Right cardiac atrium (tissue), 5 donors: ENCODE measurements around the gene ZNF74. TPM values are rescaled to one million over a fixed set of nuclear protein-coding genes. Genes with fewer than 3 reads are reported as not detected.
"Not testable (repeated sequence)": the region's sequence is repeated elsewhere in the genome, so short reads cannot be mapped to it uniquely, and the experiment has no call there.

Experiments
- ATAC-seq, 2 donors: fragments of 200-7000 bp; cut with Tn5 transposase; one replicate each; pipeline versions ENCODE4 v1.8.0 to v1.9.1; 2020; ENCODE audit warnings: moderate library complexity in 2 of 2, mild to moderate bottlenecking in 1 of 2
- DNase-seq, 3 donors: peaks; one replicate each; pipeline ENCODE4 v3.0.0-alpha.2; 2020
- H3K27ac ChIP-seq: one replicate; pipeline ENCODE4 v1.5.1; 2013; ENCODE audit warnings: mild to moderate bottlenecking, low read length, control low read depth, moderate library complexity
- H3K27me3 ChIP-seq: one replicate; pipeline ENCODE4 v1.6.1; 2013; ENCODE audit not compliant: control insufficient read depth, insufficient read depth
- H3K4me1 ChIP-seq: one replicate; pipeline ENCODE4 v1.6.1; 2013; ENCODE audit warnings: low read length; ENCODE audit not compliant: control insufficient read depth, insufficient read depth
- H3K4me3 ChIP-seq: one replicate; pipeline ENCODE4 v1.5.1; 2013; ENCODE audit warnings: low read length, control low read depth
- H3K9me3 ChIP-seq: one replicate; pipeline ENCODE4 v1.6.1; 2013; ENCODE audit warnings: low read length; ENCODE audit not compliant: control insufficient read depth
- WGBS: extraction: QIAGEN DNeasy Blood & Tissue Kit; methylation state at CpG from one replicate; pipeline ENCODE4 v1.1.7; 2013; 5-methylcytosine and 5-hydroxymethylcytosine counted together
- intact Hi-C, 4 donors: fragments of 100-400 bp; cut with DNase I; formaldehyde crosslinking; loops; one replicate each; pipeline versions ENCODE4 v1.11.0 to v1.14.0; 2022 to 2023
- polyA plus RNA-seq: library from polyadenylated mRNA; stranded (reverse); fragments of 200-250 nt; gene quantifications from one replicate; pipeline ENCODE4 v1.2.3, GENCODE V29; 2013
- total RNA-seq, 4 donors: library from RNA; stranded (reverse); fragmentation: NEBNext Ultra II Directional; extraction: Animal tissue kit (Norgen Biotek cat#: 25700); gene quantifications; one replicate each; pipeline ENCODE4 v1.2.1, GENCODE V29; 2021
- donor health status: healthy with polysubstance abuse.
- donor health status: DM: no; HTN: yes; CAD: no.
- donor health status: DM: no; HTN: no; CAD: no.
- donor health status: DM: no; HTN: yes; CAD: no; lungs with severe emphysema.
- donor health status: DM: yes; HTN: yes; CAD: no.

The ZNF74 gene
- total and polyA plus RNA-seq, 5 donors: 3.5 to 6.5 (median 5.7) TPM

DNA sequence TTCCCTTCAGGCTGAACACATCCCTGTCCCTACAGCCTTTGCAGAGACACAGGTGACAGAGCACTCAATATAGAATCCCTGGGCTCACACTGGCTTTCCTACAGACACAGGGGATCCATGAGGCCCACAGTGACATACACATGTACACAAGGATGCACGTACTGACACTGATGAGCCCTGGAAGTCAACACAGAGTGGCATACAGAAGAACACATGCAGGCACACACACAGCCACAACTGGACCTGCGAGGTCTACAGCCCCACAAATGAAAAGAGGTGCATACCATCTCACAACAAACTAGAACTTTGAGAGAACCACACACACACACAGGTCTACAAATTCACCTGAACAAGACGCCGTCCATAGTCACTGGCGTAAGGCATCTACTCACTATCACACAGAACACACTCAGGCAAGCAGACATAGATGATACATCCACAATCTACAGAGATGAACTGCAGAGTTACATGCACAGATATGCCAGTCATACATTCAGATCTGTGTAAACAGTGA is 3.5 kb upstream of the ZNF74 start:
- Histone ChIP-seq H3K4me1 (peaks cover 6% of the 10 kb centered on the region), H3K27me3 (no peaks in the 10 kb centered on the region), H3K4me3 (no peak overlapping the region), H3K9me3 (no peaks in the 10 kb centered on the region), H3K27ac (no peak overlapping the region)
- intact Hi-C loops: no loop called here
- ATAC-seq (no peak), DNase-seq (no peak)
- WGBS: 86% methylated on average over 5 of the region's 5 CpGs

DNA sequence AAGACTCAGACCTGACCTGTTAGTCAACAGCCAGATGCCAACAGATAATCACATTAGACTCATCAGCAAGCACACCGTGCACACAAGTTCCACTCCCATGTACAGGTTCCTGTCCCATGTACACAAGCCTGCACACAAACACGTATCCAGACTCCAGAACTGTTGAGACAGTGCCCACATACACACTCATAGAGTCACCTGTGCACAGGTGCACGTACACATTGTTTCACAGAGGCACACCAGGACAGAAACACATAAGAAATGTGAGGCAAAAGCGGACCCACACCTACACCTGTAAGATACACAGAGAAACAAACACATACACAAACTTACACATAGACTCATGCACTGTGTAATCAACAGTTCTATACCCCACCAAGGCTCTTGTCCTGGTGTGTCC is 2.7 kb upstream of the ZNF74 start:
- DNase-seq (no peak), ATAC-seq (no peak)
- no peaks in the 10 kb centered on the region for H3K9me3 ChIP-seq
- H3K27ac ChIP-seq: no peak overlapping the region
- peaks cover 6% of the 10 kb centered on the region for H3K4me1 ChIP-seq
- no peaks in the 10 kb centered on the region for H3K27me3 ChIP-seq
- 90% methylated on average over 4 of the region's 4 CpGs for WGBS
- H3K4me3 ChIP-seq: no peak overlapping the region
- intact Hi-C loops: no loop called here

- 97% methylated on average over 53 of the region's 53 CpGs for WGBS
- intact Hi-C loops, H3K27me3 ChIP-seq, H3K9me3 ChIP-seq, H3K27ac ChIP-seq, ATAC-seq, H3K4me1 ChIP-seq, H3K4me3 ChIP-seq: not testable (repeated sequence)
- DNase-seq: peak in 1 of 3 donors; percentile 65
Measured at GRCh38 chr22:20392365-20392881, 1.5 kb upstream of the ZNF74 start.

DNA sequence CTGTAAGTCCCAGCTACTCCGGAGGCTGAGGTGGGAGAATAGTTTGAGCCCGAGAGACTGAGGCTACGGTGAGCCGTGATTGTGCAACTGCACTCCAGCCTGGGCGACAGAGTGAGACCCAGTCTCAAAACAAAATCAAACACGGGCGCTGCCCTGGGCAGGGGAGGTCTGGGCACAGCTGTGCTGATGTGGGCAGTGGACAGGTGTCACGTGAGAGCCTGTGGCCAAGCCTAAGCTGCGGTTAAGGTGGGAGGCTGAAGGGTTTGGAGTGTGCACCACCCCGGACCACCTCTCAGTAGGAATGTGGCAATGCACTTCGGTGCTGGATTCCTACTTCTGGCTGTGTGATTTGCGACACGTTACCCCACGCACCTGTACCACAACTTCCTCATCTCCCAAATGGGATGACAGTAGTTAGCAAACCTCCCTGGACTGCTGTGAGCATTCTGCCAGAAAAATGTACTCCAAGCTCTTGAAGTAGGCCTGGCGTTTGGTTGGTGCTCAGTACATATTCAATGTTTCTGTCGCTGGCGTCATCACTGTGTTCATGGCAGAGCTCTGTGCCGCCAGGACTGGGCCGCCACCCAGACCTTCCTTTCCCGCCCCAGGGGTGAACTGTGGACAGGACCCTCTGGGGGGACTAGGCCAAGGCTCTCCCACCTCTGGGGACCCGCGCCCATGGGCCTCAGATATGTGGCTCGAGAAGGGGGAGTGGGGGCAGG is 807 bp upstream of the ZNF74 start:
- intact Hi-C loops: no loop called here
- peaks cover 6% of the 10 kb centered on the region for H3K4me1 ChIP-seq
- ATAC-seq (peak; percentile 6 to 20), DNase-seq (peak in 1 of 3 donors; percentile 64)
- no peaks in the 10 kb centered on the region for H3K27me3 ChIP-seq
- H3K9me3 ChIP-seq: no peaks in the 10 kb centered on the region
- peak overlapping the region; percentile 54 for H3K4me3 ChIP-seq
- peak overlapping the region; percentile 49 for H3K27ac ChIP-seq
- 93% methylated on average over 23 of the region's 23 CpGs for WGBS

GRCh38 chr22:20395181-20395906 is 1.4 kb downstream of the ZNF74 start:
- 84% methylated on average over 20 of the region's 20 CpGs for WGBS
- peaks cover 6% of the 10 kb centered on the region for H3K4me1 ChIP-seq
- no peaks in the 10 kb centered on the region for H3K9me3 ChIP-seq
- no peak overlapping the region for H3K27ac ChIP-seq
- intact Hi-C loops: no loop called here
- ATAC-seq: no peak
- no peak for DNase-seq
- H3K4me3 ChIP-seq: no peak overlapping the region
- no peaks in the 10 kb centered on the region for H3K27me3 ChIP-seq

- peaks cover 6% of the 10 kb centered on the region for H3K4me1 ChIP-seq
- 64% methylated on average over 2 of the region's 2 CpGs for WGBS
- H3K27me3 ChIP-seq: no peaks in the 10 kb centered on the region
- ATAC-seq (no peak), DNase-seq (no peak)
- intact Hi-C loops: no loop called here
- no peak overlapping the region for H3K27ac ChIP-seq
- no peak overlapping the region for H3K4me3 ChIP-seq
- H3K9me3 ChIP-seq: no peaks in the 10 kb centered on the region
Measured at GRCh38 chr22:20395907-20396287, 1.9 kb downstream of the ZNF74 start.

DNA sequence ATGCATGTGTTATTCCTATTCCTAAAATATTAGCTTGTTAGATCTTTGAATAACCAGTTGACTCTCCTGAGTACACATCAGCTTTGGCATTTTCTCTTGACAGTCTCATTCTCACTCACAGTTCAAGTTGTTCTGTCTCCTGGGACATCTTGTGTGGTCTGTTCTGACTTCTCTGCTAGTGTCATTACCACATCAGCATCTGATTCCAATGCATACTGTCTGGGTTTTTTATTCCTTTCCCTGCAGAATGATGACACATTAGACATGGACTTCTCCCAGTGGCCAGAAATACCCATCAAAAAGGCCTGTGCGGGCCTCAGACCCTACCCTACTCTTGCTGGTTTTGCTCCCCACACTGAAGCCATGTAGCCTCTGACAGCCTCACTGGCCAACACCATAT is 2.7 kb downstream of the ZNF74 start:
- Histone ChIP-seq H3K27ac (no peak overlapping the region), H3K4me3 (no peak overlapping the region), H3K9me3 (no peaks in the 10 kb centered on the region), H3K27me3 (no peaks in the 10 kb centered on the region), H3K4me1 (peaks cover 6% of the 10 kb centered on the region)
- ATAC-seq (no peak), DNase-seq (no peak)
- intact Hi-C loops: no loop called here
- 88% methylated on average over 1 of the region's 1 CpG for WGBS

DNA sequence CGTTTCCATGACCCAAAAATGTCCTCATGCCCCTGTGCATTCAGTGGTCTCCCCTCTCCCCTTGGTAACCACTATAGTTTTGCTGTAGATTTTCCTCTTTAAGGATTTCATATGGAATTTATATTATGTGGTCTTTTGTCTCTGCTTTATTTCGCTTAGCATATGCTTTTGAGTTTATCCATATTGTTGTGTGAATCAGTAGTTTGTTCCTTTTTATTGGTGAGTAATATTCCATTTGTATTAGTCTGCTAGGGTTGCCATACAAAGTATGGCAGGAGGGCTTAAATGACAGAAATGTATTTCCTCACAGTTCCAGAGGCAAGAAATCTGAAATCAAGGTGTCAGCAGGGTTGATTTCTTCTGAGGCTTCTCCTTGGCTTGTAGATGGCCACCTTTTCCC is 3.5 kb downstream of the ZNF74 start:
- 98% methylated on average over 2 of the region's 2 CpGs for WGBS
- DNase-seq (no peak), ATAC-seq (no peak)
- intact Hi-C loops: no loop called here
- no peak overlapping the region for H3K4me3 ChIP-seq
- peaks cover 6% of the 10 kb centered on the region for H3K4me1 ChIP-seq
- no peaks in the 10 kb centered on the region for H3K27me3 ChIP-seq
- no peak overlapping the region for H3K27ac ChIP-seq
- no peaks in the 10 kb centered on the region for H3K9me3 ChIP-seq

- peaks cover 6% of the 10 kb centered on the region for H3K4me1 ChIP-seq
- H3K27ac ChIP-seq: no peak overlapping the region
- H3K4me3 ChIP-seq: no peak overlapping the region
- no peak for DNase-seq
- 96% methylated on average over 5 of the region's 5 CpGs for WGBS
- no peak for ATAC-seq
- no peaks in the 10 kb centered on the region for H3K9me3 ChIP-seq
- no peaks in the 10 kb centered on the region for H3K27me3 ChIP-seq
- intact Hi-C loops: no loop called here
Measured at GRCh38 chr22:20398420-20398819, 4.5 kb downstream of the ZNF74 start.

GRCh38 chr22:20399866-20400605 is 6.1 kb downstream of the ZNF74 start:
- 80% methylated on average over 4 of the region's 4 CpGs for WGBS
- H3K27me3 ChIP-seq: no peaks in the 10 kb centered on the region
- intact Hi-C loops: no loop called here
- H3K9me3 ChIP-seq: no peaks in the 10 kb centered on the region
- no peak overlapping the region for H3K4me3 ChIP-seq
- H3K27ac ChIP-seq: no peak overlapping the region
- DNase-seq: no peak
- ATAC-seq: no peak
- peaks cover 4% of the 10 kb centered on the region for H3K4me1 ChIP-seq
